Measurements from ENCODE around the gene ARHGEF6.

DNA sequence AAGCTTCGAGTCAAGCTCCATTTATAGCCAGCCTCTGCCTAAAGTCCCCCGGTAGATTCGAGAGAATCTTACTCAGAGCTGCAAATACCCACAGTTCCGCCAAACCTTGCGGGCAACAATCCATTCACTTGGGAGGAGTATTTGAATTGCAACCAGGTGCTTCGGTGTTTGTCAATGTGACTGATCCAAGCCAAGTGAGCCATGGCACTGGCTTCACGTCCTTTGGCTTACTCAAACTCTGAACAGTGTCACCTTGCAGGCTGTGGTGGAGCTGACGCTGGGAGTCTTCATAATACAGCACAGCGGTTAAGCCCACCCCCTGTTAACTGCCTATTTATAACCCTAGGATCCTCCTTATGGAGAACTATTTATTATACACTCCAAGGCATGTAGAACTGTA is 121.6 kb downstream of the ARHGEF6 start:
- no peak for TF ChIP-seq EP300 (conservative IDR thresholded peaks at IDR 0.05; ENCODE audit: poor library complexity, severe bottlenecking)
- TF ChIP-seq, protein P1, sequence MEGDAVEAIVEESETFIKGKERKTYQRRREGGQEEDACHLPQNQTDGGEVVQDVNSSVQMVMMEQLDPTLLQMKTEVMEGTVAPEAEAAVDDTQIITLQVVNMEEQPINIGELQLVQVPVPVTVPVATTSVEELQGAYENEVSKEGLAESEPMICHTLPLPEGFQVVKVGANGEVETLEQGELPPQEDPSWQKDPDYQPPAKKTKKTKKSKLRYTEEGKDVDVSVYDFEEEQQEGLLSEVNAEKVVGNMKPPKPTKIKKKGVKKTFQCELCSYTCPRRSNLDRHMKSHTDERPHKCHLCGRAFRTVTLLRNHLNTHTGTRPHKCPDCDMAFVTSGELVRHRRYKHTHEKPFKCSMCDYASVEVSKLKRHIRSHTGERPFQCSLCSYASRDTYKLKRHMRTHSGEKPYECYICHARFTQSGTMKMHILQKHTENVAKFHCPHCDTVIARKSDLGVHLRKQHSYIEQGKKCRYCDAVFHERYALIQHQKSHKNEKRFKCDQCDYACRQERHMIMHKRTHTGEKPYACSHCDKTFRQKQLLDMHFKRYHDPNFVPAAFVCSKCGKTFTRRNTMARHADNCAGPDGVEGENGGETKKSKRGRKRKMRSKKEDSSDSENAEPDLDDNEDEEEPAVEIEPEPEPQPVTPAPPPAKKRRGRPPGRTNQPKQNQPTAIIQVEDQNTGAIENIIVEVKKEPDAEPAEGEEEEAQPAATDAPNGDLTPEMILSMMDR (IDR thresholded peaks at IDR 0.05; ENCODE audit: poor library complexity, severe bottlenecking), result no peak
- no peak for TF ChIP-seq POLR2AphosphoS5 (IDR thresholded peaks at IDR 0.05)
- no peak for TF ChIP-seq EZH2 (IDR thresholded peaks at IDR 0.05; ENCODE audit: borderline replicate concordance, insufficient read depth, low read length, poor library complexity, severe bottlenecking)
- no peak for TF ChIP-seq RAD21 (conservative IDR thresholded peaks at IDR 0.05)
- TF ChIP-seq TAF1 (IDR thresholded peaks at IDR 0.05; ENCODE audit: low read depth), result no peak
- TF ChIP-seq, protein P2, sequence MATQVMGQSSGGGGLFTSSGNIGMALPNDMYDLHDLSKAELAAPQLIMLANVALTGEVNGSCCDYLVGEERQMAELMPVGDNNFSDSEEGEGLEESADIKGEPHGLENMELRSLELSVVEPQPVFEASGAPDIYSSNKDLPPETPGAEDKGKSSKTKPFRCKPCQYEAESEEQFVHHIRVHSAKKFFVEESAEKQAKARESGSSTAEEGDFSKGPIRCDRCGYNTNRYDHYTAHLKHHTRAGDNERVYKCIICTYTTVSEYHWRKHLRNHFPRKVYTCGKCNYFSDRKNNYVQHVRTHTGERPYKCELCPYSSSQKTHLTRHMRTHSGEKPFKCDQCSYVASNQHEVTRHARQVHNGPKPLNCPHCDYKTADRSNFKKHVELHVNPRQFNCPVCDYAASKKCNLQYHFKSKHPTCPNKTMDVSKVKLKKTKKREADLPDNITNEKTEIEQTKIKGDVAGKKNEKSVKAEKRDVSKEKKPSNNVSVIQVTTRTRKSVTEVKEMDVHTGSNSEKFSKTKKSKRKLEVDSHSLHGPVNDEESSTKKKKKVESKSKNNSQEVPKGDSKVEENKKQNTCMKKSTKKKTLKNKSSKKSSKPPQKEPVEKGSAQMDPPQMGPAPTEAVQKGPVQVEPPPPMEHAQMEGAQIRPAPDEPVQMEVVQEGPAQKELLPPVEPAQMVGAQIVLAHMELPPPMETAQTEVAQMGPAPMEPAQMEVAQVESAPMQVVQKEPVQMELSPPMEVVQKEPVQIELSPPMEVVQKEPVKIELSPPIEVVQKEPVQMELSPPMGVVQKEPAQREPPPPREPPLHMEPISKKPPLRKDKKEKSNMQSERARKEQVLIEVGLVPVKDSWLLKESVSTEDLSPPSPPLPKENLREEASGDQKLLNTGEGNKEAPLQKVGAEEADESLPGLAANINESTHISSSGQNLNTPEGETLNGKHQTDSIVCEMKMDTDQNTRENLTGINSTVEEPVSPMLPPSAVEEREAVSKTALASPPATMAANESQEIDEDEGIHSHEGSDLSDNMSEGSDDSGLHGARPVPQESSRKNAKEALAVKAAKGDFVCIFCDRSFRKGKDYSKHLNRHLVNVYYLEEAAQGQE (IDR thresholded peaks at IDR 0.05; ENCODE audit: borderline replicate concordance), result no peak
- no peak for TF ChIP-seq MXI1 (conservative IDR thresholded peaks at IDR 0.05; ENCODE audit: poor library complexity, severe bottlenecking)
- no peak for TF ChIP-seq SMC3 (conservative IDR thresholded peaks at IDR 0.05; ENCODE audit: poor library complexity)
